ENCODE data around the gene TADA1. TPM values are rescaled to one million over a fixed set of nuclear protein-coding genes. Genes with fewer than 3 reads are reported as not detected.

TADA1 gene
- total and polyA plus RNA-seq, 12 donors = 5.8 to 23.1 (median 13.1) TPM

GRCh38 chr1:166899769-166900168 is 23.7 kb upstream of the TADA1 start:
- intact Hi-C loops (cut with DNase I) = no loop called here
- H3K4me3 ChIP-seq = no peak overlapping the region

DNA sequence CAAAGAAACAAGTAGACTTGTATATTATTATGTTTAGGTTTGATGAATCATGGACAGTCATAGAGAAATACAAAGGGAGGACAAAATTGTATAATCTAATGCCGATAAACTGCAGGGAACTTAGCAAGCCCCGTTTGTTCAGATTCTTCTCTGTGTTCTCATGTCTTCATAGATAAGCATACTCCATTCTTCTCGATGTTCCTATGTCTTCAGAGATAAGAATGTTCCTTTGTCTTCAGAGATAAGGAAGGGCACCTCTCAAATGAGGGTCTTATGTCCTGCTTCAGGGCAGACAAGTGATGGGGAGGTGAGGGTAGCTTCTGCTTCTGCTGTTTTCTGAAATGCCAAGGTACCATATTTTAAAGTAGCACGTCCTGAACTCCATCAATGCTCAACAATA is 19.7 kb upstream of the TADA1 start:
- TF ChIP-seq CTCF (IDR thresholded peaks at IDR 0.05) = no peak
- no peak for TF ChIP-seq POLR2A (IDR thresholded peaks at IDR 0.05)
- no peak overlapping the region for H3K27ac ChIP-seq
- H3K4me3 ChIP-seq = no peak overlapping the region
- H3K27me3 ChIP-seq = no peaks in the 10 kb centered on the region
- intact Hi-C loops (cut with DNase I) = no loop called here
- H3K9me3 ChIP-seq (replicated peaks in 1 of 3) = no peaks in the 10 kb centered on the region
- WGBS, 4 donors = 66 to 76% (median 74%) methylated on average over 4 of the region's 4 CpGs
- DNase-seq = no peak
- no peaks in the 10 kb centered on the region for H3K4me1 ChIP-seq (replicated peaks in 1 of 2)
- no peaks in the 10 kb centered on the region for H3K36me3 ChIP-seq (replicated peaks in 1 of 2)

More at GRCh38 chr1:166899769-166900168, 23.7 kb upstream of the TADA1 start:
- Histone ChIP-seq H3K27ac (no peak overlapping the region), H3K36me3 (replicated peaks in 1 of 2) (no peaks in the 10 kb centered on the region), H3K27me3 (no peaks in the 10 kb centered on the region), H3K9me3 (replicated peaks in 1 of 3) (no peaks in the 10 kb centered on the region), H3K4me1 (replicated peaks in 1 of 2) (no peaks in the 10 kb centered on the region)
- no peak for TF ChIP-seq CTCF (IDR thresholded peaks at IDR 0.05)
- TF ChIP-seq POLR2A (IDR thresholded peaks at IDR 0.05) = no peak
- no peak for DNase-seq

- no peak overlapping the region for H3K27ac ChIP-seq
- no peaks in the 10 kb centered on the region for H3K4me1 ChIP-seq (replicated peaks in 1 of 2)
- peaks cover 5% of the 10 kb centered on the region for H3K27me3 ChIP-seq
- no peaks in the 10 kb centered on the region for H3K9me3 ChIP-seq (replicated peaks in 1 of 3)
- no peak overlapping the region for H3K4me3 ChIP-seq
- TF ChIP-seq POLR2A (IDR thresholded peaks at IDR 0.05) = no peak
- no peak for TF ChIP-seq CTCF (IDR thresholded peaks at IDR 0.05)
- DNase-seq = no peak
- H3K36me3 ChIP-seq (replicated peaks in 1 of 2) = no peaks in the 10 kb centered on the region
- intact Hi-C loops (cut with DNase I) = no loop called here
These were observed 13.7 kb upstream of the TADA1 start for GRCh38 chr1:166889776-166890175.

- Histone ChIP-seq H3K4me3 (no peak overlapping the region), H3K27ac (no peak overlapping the region), H3K9me3 (replicated peaks in 1 of 3) (no peaks in the 10 kb centered on the region), H3K27me3 (peaks cover 18% of the 10 kb centered on the region), H3K36me3 (replicated peaks in 1 of 2) (no peaks in the 10 kb centered on the region), H3K4me1 (replicated peaks in 1 of 2) (no peaks in the 10 kb centered on the region)
- intact Hi-C loops (cut with DNase I) = no loop called here
- DNase-seq = no peak
- TF ChIP-seq CTCF (IDR thresholded peaks at IDR 0.05) (no peak), POLR2A (IDR thresholded peaks at IDR 0.05) (no peak)
- 72 to 83% (median 75%) methylated on average over 4 of the region's 4 CpGs for WGBS, 4 donors
These were observed 12.5 kb upstream of the TADA1 start for GRCh38 chr1:166888373-166889111.
